HG03025 (cell line): ENCODE results near the gene MTHFSD.

Source experiments
- ATAC-seq: cut with Tn5 transposase; IDR thresholded peaks from one replicate; pipeline ENCODE4 v1.9.1; 2021; ENCODE audit warnings: mild to moderate bottlenecking, moderate library complexity; ENCODE audit not compliant: unreplicated experiment, low FRiP score

MTHFSD gene

DNA sequence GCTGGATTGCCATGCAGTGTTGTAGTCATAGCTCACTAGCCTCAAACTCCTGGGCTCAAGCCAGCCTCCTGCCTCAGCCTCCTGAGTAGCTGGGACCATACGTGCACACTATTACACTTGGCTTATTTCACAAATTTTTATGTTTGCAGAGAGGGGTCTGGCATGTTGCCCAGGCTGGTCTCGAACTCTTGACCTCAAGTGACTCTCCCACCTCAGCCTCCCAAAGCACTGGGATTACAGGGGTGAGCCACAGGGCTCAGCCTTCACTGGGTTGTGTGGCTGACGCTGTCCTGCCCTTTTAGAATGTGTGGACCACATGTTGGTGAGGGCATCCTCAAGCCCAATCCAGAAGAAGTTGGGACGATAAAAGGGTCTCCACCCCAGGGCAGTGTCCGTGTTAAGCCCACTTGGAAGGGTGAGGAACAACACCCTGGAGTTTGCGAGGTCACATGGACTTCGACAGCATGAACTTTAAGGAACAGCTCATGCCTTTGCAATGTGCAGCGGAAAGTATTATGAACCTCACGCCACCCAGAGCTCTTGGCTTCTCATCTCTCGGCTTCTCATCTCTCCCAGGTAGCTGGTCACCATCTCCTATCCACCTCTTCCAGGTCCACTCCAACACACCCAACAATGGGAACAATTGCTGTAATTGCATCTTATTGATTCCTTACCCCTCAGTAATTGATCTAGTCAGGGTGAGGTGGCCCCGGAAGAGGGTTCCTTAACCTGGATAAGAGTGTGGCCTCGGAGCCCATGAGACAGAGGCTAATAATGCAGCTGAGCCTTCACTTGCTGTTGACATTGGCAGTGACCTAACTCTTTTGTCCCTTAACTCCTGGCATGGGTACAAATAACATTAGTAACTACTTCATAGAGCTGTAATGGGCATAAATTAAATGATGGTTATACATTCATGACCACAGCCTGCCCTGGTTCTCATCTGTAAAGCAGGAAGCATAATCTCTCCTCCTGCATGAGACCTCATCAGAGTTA lies 30.0 kb upstream of the MTHFSD start:
- ATAC-seq = no peak

DNA sequence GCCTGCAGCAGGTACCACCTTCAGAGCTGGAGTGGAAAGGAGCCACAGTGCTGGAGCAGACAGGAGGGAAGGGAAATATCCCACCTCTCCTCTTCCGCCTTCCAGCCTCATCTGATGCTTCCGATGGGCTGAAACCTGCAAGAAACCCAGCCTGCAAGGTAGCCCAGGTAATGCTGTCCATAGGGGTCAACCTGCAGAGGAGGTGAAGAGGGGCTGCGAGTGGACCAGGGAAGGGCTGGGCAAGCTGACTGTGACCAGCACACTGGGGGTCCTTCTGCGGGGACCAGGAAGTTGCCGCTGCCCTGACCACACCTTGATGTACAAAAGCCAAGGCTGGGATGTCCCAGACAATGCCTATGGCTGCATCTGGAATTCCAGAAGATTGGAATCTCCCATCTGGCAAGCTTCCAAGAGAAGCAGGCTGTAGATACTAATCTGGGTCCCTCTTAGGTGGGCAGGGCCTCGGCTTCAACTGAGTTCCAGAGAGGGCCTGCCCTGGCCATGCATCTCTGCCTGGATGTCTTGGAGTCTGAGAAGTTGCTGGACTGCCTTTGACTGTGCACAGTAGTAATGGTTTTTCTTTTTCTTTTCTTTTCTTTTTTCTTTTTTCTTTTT lies 29.1 kb upstream of the MTHFSD start:
- ATAC-seq = no peak

DNA sequence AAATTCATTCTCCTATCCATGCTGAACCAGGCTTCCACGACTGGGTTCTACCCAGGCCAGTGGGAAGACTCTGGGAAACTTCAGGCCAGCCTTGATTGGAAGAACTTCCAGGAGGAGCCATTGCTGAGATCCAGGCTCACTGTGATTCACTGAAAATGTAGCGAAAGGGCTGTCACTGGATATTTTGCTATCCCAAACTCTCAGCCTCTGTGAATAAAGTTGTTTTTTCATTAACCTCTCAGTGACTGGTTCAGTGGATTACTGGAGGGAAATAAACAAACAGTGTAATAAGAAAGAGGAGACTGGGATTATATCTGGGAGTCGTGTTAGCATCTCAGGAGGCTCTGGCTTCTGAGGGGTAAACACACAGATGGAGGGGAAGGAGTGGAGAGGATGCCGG lies 26.4 kb upstream of the MTHFSD start:
- no peak for ATAC-seq

DNA sequence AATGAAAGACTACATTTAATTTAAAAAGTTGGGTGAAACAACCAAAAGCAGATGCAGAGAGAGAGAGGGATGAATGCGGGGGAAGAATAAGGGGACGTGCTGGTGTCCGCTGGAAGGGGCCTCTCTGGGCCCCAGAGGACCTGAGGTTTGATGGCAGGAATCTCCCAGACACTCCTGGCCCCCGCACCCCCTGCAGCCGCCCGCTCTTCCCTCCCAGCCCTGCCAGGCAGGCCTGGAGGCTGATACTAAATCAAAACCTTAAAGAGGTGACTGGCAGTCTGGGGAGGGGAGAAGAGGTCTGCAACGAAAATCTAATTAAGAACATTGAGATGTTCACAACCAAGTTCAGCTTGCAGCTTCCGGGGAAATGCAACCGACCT lies 25.7 kb upstream of the MTHFSD start:
- ATAC-seq = no peak

DNA sequence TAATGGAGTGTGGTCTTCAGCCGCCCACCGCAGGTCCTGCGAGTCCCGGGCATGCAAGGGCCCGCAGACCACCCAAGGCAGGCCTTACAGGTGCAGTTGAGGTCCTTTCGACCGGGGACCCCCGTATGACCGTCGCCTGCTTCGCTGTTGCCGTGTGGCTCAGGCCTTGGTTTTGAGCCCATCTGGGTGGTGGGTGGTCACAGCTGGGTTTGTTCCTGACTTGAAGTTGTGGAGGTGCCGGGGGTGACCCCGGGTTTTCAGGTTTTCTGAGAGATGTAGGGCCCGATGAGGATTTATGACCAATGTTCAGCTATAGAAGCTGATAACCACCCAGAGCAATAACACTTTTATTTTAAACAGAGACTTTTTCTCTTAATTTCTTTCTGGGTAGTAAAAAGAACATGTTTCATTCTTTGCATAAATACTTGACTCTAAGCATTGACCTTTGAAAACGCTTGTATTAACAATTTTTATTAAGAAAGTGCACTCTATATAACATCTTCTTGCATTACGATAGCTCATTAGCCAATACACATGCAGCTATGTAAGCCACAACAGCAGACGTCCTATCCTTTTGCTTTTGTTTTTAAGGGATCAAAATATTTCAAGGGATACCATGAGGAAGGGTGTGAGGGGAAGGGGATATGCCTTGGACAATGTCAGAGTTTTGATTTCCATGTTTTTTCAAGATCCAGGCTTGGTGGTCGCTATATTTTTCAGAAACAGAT lies 25.2 kb upstream of the MTHFSD start:
- no peak for ATAC-seq

DNA sequence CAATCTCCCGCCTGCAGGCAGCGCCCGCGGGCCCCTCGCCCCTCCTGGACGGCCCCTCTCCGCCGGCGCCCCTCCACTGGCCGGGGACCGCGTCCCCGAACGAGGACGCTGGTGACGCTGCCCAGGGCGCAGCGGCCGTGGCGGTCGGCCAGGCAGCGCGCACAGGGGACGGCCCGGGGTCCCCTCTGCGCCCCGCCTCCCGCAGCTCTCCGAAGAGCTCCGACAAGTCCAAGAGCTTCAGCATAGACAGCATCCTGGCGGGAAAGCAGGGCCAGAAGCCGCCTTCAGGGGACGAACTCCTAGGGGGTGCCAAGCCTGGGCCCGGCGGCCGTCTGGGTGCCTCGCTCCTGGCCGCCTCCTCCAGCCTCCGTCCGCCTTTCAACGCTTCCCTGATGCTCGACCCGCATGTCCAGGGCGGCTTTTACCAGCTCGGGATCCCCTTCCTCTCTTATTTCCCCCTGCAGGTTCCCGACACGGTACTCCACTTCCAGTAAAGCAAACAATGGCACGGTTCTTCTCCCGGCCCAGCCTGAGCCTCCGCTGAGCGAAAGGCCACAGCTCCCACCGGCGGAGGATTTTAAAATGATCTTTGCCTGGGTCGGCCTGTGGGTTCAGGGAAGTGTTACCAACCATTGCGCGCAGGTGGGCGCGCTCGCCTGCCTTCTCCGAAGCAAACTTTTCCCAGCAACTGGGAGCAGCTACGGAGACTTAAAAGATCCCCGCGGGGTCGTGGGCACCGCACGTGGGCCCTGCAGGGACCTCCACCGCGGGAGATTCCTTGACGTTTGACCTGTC lies 24.4 kb upstream of the MTHFSD start:
- ATAC-seq = no peak

DNA sequence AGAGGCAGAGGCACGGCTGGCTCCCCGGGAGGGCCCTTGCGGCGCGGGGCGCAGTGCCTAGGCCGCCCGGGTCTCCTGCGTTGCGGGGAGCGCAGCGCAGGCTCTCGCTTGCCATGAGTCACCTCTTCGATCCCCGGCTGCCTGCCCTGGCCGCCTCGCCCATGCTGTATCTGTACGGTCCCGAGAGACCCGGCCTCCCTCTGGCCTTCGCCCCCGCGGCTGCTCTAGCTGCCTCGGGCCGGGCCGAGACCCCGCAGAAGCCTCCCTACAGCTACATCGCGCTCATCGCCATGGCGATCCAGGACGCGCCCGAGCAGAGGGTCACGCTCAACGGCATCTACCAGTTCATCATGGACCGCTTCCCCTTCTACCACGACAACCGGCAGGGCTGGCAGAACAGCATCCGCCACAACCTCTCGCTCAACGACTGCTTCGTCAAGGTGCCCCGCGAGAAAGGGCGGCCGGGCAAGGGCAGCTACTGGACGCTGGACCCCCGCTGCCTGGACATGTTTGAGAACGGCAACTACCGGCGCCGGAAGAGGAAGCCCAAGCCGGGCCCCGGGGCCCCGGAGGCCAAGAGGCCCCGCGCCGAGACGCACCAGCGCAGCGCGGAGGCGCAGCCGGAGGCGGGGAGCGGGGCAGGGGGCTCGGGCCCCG lies 23.7 kb upstream of the MTHFSD start:
- ATAC-seq = no peak

DNA sequence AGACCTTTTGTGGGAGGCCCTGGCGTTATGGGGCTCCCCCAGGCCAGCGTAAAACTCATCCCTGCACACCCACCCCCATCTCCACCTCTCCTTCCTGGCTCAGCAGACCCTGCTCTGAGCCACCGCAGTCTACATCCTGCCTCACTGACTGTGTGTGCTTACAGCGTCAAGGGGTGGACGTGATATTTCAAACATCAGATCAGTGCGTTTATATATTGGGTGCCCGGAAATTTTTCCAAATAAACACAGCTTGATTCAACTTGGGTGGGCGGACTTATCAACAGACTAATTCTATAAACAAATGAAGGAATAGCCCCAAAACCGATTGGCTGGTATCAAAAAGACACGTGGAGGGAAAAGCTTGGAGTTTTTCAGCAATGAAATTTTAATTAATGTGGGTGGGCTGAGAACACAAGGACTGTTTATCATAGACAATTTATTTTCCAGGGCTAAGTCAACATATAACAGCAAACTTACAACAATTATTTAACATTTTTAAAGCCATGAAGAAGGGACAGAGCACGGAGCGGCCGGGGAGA lies 23.1 kb upstream of the MTHFSD start, which contains the start of gene FOXL1:
TSS of gene FOXL1 (plus strand) at position 489 of the 539 bp plus-strand sequence. CDS start 175 bp downstream, outside the sequence.
- no peak for ATAC-seq

DNA sequence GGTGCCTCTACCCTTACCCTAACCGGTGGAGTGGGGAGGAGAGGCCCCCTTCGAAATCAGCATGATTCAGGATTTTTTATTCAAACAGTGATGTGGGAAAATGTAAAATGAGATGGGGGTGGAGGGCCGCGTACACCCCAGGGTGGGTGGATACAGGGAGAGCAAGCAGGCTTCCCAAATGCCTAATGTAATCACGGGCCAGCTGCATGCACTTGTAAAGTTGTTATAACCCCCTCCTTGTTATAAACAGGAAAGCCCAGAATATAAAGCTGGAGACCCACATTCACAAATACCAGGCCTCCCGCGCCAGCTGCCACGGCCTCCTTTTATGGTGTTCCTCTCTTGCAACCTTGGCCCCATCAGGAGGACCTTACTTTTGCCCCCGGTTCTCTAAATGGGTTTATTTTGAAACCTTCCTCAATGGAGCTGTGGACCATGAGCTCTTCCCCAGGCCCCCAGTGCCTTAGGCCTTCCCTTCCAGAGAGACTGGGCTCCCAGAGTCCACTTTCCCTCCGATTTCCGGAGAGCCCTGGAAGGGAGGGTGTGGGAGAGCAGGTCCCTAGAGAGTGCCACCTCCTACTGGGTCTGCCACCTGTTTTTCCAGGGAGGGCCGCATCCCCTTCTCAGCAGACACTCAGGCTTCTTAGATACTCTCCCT lies 22.4 kb upstream of the MTHFSD start:
- no peak for ATAC-seq

DNA sequence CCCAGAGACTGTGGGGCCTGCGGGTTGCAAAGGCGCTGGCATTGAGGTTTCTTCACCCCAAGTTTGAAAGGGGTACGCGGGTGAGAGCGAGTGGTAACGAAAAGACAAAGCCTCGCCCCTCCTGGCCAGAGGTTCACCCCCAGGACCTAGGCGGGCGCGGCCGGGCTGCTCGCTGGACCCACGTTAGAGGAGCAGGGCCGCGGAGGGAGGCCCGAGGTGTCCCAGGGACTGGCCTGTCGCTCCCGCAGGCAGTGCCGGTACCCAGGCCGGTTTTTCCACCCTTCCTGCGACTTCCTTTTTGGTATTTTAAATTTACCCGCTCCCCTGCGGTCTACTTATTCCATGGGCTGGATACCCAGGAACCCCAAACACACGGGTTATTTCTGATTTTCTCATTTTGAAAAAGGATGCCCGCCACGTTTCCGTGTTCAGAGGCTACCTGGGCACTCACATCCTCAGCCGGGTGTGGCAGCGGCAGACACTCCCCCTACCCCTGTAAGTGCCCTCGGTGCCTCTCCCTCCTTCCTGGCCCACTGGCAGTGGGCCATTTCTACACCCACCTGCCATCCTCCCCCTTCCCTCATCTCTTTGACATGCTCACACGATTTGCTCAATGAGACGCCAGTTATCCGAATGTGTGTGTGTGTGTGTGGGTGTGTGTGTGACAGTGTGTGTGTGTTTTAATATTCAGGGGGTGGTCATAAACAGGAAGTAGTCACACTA lies 21.7 kb upstream of the MTHFSD start:
- no peak for ATAC-seq

DNA sequence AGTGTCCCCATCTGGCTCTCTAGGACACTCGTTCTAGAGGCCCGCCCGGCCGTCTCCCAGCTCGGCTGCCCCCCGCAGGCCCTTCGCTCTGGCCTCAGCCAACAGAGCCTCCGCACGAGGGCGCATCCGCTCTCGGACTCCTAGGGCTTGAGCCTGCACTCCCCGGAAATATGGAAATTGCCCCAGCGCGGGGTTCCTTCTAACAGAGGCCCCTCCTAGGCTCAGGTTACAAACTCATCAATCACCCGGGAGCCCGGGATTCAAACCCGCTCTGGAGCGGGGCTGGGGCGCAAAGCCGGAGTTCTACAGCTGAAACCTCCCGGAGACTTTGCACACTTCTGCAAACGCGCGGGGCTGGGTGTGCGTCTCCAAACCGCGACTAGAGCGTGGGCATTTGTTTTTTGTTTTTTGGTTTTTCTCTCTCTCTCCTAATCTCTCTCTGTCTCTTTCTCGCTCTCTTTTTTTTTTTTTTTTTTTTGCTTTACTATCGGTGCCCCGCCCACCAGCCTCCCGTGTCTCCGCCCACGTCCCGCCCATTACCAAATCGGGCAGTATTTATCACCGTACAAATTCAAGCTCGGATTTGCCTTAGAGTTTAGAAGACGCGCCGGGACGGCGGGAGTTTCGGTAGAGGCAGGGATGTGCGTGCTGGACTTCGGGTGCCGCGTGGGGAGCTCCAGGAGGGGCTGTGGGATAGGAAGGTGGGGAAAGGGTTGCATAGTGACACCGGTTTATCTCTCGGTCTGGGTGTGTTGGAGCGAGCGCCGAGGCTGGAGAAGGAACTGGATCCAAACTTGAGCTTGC lies 20.9 kb upstream of the MTHFSD start:
- no peak for ATAC-seq

DNA sequence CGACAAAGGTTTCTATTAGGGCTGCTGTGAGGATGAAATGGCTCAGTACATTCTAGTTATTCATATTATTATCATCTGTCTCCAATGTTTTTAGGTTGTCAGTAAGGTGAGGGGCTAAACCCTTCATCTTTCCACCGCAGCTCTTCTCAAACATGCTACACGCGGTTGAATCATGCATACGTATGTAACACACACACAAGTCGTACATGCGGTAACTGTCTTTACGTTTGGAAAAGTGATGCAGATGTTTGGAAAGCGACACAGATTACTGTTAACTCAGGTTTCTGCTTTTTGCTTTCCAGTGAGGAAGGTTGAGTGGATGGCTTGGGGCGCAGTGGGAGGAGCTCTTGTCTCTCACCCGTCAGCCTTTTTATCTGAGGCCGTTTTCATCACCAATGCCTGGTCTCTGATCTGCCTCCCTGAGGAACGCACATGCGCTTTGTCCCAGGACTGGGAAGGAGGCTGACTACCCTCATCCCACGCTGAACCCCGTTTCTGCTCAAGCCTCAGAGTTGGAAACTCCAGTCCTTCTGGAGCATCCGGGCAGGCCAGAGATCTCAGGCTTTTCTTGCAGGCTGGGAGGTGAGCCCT lies 20.2 kb upstream of the MTHFSD start:
- ATAC-seq = no peak

DNA sequence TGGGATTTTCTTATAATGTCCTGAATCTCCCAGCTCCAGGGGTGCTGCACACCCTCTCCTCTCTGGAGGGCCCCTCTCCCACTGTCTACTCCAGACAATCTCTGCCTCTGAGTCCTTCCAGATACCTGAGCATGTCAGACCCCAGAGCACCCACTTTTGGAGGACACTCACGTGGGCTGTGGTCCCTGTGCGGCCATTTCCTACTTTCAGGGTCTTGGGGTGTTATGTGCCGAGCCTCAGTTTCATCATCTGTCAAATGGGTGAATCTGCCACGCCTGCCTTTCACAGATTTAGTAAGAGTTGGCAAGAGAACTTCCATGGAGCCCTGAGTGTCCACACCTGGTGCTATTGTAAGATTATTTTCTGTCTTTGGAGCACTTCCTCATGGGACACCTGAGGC lies 19.6 kb upstream of the MTHFSD start:
- ATAC-seq = no peak

DNA sequence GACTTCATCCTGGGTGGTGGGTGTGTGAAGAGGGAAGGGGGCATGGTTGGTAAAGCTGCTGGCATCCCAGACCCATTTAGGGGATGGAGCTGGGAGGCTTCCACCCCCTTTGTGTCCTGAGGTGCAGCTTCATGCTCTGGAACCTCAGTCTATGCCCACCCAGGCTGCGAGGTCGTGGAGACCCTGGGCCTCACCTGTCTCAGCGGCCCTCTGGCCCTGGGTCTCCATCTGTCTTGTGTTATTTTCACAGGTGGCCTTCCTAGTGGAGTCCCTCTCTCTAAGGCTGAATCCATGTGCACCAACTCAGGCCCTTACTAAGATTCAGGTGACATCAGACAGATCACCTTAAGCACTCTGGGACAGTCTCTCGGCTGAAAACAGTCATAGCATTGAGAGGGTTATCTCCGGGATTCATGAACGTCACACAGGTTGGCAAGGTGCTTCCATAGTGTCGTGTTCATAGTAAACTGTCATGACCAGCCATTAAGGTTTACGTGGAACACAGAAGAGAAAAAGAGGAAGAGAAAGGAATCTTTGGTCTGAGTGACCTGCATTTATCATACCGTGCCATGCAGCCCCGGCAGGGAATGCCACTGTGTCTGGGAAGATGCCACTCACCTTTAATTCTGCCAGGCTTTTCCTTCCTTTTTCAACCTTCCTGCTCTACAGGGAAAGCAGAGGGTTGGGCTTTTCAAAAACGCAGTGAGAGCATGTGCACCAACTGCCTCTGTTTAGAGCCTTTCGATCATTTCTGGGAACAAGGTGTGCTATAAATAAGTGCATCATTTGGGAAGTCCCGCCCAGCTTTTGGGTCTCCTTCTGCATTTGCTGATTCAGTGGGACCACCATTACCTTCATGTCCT lies 18.8 kb upstream of the MTHFSD start:
- ATAC-seq = no peak

DNA sequence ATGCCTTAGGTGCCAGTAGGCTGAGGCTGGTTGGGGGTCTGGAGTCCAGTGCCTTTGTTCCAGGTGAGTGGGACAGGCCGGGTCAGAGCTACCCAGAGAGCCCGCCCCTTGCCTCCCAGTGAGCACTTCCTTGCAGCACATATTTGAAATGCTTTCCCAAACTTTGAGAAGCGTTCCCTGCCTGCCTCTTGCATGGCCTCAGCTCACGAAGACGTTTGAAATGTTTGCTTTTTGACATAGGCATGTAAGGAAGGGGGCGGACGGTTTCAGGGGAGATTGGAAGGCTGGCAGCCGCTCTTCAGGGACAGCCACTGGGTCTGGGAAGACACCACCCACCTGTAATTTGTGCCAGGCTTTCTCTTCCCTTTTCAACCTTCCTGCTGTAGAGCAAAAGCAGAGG lies 18.2 kb upstream of the MTHFSD start:
- no peak for ATAC-seq

DNA sequence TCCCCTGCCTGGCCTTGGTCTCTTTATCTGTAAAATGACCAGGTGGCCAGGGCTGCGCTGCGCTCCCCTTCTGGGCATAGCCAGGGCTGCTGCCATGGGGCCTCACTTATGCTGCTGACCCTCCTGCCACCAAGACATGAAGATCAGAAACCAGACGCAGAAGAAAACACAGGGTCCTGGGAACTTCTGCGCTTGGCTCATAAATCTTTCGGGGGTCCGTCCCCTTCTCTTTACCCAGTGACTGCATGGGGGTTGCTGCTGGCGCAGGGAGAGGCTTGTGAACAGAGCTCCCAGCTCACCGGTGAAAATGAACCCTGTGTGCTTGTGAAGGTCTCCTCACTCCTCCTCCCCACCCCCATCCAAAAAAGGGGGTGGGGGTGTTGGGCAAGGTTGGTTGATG lies 17.6 kb upstream of the MTHFSD start:
- no peak for ATAC-seq
